ENCODE results near the gene RALGDS. TPM values are rescaled to one million over a fixed set of nuclear protein-coding genes. Genes with fewer than 3 reads are reported as not detected.

The RALGDS gene
- total and polyA plus RNA-seq, 2 donors = 32.0 to 53.9 TPM

DNA sequence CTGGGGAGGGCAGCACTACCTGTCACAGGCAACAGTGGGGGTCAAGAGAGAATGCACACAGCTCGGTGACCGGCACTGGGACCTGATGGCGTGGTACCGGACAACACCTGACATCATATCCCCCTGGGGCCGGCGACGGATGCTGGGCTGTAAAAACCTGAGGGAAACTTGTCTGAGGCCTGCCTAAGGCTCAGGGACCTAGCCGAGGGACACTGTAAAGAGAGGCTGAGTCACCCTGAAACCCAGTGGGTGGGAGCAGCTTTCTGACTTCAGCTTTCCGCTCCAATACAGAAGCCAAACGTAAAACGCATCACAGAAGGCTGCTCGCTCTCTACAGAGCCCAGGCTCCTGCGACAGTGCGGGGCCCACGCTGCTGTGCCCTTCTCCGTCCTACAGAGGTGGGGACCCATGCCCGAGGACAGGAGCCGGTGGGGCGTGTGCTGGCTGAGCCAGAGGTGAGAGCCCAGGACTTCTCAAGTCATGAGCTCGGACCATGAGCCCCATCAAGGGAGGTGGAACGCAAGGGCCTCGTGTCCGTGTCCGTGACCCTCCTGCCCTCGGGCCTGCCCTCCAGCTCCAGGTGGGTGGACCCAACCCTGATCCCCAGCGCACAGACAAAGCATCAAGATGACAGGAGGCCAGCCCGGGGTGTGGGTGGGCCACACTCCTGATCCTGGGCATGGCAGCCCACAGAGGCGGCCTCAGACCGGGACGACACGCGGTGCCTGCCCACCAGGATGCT lies 5.3 kb downstream of the RALGDS start:
- WGBS = 87% methylated on average over 32 of the region's 32 CpGs
- no peak overlapping the region for H3K4me3 ChIP-seq (ENCODE audit: low read depth, low read length)
- no peak for DNase-seq (ENCODE audit: extremely low spot score)
- H3K4me1 ChIP-seq (ENCODE audit: insufficient read depth) = peaks cover 2% of the 10 kb centered on the region
- no peaks in the 10 kb centered on the region for H3K36me3 ChIP-seq (ENCODE audit: insufficient read depth)
- H3K27ac ChIP-seq (ENCODE audit: low read depth) = no peak overlapping the region

DNA sequence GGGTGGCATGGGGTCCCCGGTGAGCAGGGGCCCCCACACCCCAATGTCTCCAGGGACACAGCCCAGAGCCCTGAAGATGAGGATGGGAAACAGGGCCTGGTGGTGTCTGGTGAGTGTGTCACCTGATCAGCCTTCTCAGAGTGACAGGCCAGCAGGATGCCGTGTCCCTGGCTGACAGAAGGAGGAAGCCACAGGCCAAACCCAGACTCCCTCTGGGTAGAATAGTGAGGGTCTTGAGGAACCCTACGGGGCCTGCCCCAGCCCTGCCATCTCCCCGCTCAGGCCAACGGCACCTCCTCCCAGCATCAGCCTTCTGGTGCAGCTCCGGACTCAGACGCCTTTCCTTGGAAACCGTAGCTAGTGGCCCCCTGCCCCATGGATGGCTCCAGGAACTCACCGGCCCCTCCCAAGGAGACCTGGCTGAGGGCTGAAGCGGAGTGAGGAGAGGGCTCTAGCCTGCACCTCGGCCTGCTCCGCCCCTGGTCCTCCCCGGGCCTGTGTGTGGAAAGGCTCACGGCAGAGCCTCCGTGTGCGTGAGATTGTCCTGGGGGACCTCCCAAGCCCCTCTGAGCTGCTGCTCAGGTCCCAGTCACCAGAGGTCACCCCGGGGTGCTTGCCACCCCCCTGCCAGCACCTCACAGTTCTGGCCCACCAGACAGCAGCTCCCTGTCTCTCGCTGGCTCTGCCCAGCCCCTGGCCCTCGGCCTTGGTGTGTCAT lies 6.0 kb downstream of the RALGDS start:
- DNase-seq (ENCODE audit: extremely low spot score) = no peak
- H3K36me3 ChIP-seq (ENCODE audit: insufficient read depth) = no peaks in the 10 kb centered on the region
- no peak overlapping the region for H3K4me3 ChIP-seq (ENCODE audit: low read depth, low read length)
- H3K4me1 ChIP-seq (ENCODE audit: insufficient read depth) = peaks cover 2% of the 10 kb centered on the region
- 88% methylated on average over 19 of the region's 19 CpGs for WGBS
- no peak overlapping the region for H3K27ac ChIP-seq (ENCODE audit: low read depth)

DNA sequence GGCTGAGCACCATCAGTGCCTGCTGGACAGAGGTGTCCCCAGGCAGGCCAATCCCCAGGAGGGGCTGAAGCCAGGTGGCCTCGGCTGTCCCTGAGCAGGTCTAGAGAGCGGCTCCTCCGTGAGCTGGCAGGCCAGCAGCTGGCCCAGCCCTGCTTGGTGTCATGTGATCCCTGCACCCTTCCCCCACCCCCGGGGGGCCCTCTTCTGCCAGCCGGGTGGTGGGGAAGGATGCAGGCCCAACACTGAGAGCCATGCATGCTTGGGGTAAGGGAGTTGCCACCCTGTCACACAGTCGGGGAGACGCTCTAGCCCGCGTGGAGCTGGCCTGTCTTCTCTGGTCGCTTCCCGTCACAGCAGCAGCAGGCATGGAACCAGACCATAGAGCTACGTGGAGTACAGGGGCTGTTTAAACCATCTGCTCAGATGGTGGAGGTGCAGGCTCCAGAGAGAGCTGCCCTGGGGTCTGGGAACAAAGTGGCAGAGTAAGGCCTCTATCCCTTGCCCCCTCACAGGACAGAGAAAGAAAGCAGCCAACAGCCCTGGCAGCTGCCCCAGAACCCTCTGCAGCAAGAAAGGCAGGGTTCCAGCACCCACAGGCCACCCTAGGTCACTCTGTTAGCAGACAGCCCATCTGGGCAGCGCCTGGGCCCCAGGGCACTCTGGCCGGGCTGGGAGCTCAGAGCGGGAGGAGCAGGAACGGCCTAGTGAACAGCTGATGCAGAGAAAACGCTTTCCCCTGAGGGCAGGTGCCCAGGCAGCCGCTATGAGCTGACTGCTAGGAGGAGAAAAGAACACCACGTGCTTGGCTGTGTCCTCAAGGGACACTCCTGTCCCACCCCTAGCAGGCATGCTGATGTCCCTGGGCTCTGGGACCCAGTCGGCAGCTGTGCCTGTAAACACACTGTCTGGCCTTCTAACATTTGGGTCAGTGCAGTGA lies 6.8 kb downstream of the RALGDS start:
- H3K4me1 ChIP-seq (ENCODE audit: insufficient read depth) = peaks cover 2% of the 10 kb centered on the region
- no peak overlapping the region for H3K27ac ChIP-seq (ENCODE audit: low read depth)
- no peak overlapping the region for H3K4me3 ChIP-seq (ENCODE audit: low read depth, low read length)
- 52% methylated on average over 20 of the region's 20 CpGs for WGBS
- no peak for DNase-seq (ENCODE audit: extremely low spot score)
- no peaks in the 10 kb centered on the region for H3K36me3 ChIP-seq (ENCODE audit: insufficient read depth)

DNA sequence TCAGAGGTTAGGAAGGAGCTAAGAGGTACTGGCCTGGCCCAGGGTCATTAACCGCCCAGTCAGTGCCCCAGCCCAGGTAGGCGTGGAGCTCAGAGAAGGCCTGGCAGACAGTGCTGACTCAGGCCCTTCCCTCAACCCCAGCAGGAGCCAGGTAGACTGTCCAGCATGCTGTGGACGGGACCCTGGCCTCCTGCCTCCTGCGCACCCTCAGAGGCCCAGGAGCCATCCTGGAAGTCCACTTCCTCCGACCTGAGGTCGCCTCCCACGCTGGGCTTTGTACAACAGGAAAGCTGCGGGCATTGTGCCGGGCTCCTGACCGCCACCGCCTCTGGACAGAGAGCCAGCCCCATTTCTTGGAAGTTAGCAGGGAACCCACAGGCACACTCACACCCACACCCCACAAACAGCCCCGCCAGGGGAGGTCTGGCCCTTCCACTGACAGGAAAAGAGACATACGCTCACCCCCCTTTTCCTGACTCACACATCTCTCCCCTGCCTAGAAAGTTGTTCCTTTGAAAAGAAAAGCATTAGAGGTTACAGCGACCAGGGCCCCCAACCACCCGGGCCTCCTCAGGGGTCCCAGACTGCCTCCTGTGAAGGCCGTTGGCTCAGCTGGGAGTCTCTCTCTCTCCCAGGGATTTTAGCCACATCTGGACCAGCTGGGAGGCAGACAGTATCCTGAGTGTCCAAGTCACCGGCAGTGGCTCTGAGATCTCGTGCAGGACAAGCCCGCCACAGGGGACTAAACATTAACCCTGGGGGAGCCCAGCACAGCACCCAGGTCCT lies 7.7 kb downstream of the RALGDS start:
- no peak for DNase-seq (ENCODE audit: extremely low spot score)
- Histone ChIP-seq H3K36me3 (ENCODE audit: insufficient read depth) (no peaks in the 10 kb centered on the region), H3K4me3 (ENCODE audit: low read depth, low read length) (no peak overlapping the region), H3K27ac (ENCODE audit: low read depth) (no peak overlapping the region), H3K4me1 (ENCODE audit: insufficient read depth) (peaks cover 2% of the 10 kb centered on the region)
- WGBS = 72% methylated on average over 19 of the region's 19 CpGs

DNA sequence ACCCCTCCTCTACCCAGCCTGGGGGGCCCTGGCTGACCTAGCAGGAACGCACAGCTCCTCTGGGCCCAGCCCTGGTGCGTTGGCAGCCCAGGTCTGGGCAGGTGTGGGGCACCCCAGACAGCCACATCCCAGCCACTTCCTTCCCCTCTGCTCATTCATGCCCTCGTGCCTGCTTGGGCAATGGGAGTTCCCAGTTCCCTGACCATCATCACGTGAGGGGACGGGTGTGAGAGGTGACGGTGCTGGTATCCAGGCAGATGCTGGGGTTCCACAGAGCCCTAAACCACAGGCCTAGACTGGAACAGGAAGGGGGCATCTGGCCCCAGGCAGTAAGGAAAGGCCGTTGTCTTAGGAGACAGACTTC lies 8.4 kb downstream of the RALGDS start:
- Histone ChIP-seq H3K27ac (ENCODE audit: low read depth) (no peak overlapping the region), H3K4me1 (ENCODE audit: insufficient read depth) (peaks cover 2% of the 10 kb centered on the region), H3K36me3 (ENCODE audit: insufficient read depth) (no peaks in the 10 kb centered on the region), H3K4me3 (ENCODE audit: low read depth, low read length) (no peak overlapping the region)
- no peak for DNase-seq (ENCODE audit: extremely low spot score)
- 70% methylated on average over 7 of the region's 7 CpGs for WGBS

DNA sequence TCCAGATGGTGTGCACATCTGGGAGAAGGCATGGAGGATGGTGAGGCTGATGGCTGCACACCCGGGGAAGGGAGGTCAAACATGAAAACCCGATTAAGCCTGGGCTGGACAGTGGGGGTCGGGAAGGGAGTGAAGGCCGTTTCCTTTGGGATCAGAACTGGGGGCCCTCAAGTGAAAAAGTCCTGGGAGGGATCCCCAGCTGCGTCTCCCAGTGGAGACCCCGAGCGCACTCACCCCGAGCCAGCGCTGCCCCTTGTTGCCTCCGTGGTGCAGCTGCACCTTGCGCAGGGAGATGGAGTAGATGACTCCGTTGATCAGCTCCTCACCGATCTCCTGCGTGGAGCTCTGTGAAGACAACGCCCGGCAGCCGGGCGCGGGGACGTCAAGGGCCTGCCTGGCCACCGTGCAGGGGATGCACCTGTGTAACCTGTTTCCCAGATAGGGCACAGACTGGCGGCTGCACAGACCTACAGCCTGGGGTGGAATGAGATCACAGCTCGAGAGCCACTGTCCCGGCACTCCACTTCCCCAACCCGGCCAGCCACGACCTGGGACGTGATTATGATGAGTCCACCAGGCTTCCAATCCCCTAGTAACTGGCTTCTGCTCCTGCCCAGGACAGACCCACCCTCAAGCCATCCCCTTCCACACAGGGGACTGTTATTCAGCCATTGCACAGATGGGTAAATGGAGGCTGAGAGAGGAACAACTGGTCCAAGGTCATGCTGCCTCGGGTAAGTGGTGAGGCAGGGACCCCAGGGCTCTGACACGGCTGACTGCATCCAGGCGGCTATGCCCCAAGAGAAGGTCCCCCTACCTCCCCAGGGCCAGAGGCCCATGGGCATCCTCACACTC lies 9.0 kb downstream of the RALGDS start:
- no peaks in the 10 kb centered on the region for H3K36me3 ChIP-seq (ENCODE audit: insufficient read depth)
- H3K4me3 ChIP-seq (ENCODE audit: low read depth, low read length) = no peak overlapping the region
- no peak overlapping the region for H3K27ac ChIP-seq (ENCODE audit: low read depth)
- DNase-seq (ENCODE audit: extremely low spot score) = no peak
- H3K4me1 ChIP-seq (ENCODE audit: insufficient read depth) = peaks cover 2% of the 10 kb centered on the region
- 92% methylated on average over 30 of the region's 30 CpGs for WGBS

DNA sequence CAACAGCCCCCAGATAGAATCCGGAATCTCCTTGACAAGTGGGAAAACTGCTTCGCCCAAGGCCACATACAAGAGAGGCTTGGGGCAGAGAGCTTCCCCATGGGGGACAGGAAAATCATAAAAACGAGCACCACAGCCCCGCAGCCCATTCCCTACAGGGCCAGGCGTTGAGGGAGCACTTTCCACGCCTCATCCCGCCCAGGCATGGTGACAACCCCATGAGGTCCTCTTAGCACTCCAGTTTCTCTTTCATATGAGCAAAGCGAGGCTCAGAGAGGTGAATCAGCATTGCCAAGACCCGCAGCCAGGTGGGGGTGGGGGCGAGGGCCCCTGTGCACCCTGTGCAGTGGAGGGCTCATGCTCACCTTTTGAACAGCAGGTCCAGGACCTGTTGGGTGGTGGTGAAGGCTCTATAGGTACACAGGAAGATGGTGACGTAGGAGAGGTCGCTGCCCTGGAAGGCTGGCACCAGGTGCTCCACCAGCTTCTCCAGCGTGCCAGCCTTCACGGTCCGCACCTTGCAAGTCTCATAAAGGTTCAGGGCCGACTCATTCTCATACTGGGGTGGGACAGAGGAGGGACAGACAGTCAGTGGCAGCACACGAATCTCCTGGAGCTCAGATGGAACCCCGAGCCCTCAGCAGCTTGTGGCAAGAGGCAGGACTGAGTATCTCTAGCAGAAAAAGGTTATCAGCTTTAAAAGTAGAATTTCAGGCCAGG lies 10.9 kb downstream of the RALGDS start:
- Histone ChIP-seq H3K36me3 (ENCODE audit: insufficient read depth) (peaks cover 6% of the 10 kb centered on the region), H3K4me1 (ENCODE audit: insufficient read depth) (peaks cover 2% of the 10 kb centered on the region), H3K27ac (ENCODE audit: low read depth) (no peak overlapping the region), H3K4me3 (ENCODE audit: low read depth, low read length) (no peak overlapping the region)
- WGBS = 94% methylated on average over 18 of the region's 18 CpGs
- DNase-seq (ENCODE audit: extremely low spot score) = no peak

DNA sequence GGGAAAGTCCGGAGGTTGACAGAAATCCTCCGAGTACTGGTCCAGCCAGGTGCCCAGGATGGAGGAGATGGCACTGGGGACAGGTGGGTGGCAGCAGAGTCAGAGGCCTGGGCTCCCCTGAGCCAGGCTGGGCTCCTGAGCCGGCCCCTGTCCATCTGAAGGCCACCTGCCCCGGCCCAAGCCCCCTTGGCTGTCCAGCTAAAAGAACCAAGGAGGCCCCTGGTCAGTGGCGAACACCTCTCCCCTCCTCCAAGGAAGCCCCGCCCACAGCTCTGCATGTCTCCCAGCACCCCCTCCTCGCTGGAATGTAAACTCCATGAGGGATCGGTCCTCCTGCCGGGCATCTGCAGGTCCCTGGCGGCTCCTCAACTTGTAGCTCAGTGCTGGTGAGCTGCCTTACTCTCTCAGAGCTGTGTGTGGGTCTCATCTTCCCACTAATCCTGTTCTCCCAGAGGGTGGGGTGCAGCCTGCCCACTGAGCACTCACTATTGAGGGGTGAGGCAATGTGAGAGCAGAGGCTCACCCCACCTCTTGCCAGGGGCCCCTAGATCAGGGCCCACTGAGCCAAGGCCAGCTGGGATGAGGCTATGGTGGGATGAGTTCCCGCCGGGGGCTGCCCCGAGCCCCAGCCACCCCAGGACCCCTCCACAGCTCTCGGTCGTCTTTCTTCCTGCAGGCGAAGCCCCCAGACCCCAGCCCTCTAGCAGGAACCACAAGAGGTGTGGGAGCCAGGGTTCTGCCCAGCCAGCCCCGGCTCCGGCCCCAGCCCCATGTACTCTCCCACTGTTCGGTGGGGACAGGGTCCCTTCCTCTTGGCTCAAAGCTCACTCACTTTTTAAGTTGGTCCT lies 12.0 kb downstream of the RALGDS start:
- DNase-seq (ENCODE audit: extremely low spot score) = no peak
- Histone ChIP-seq H3K4me1 (ENCODE audit: insufficient read depth) (peaks cover 2% of the 10 kb centered on the region), H3K4me3 (ENCODE audit: low read depth, low read length) (no peak overlapping the region), H3K36me3 (ENCODE audit: insufficient read depth) (peaks cover 6% of the 10 kb centered on the region), H3K27ac (ENCODE audit: low read depth) (no peak overlapping the region)
- 92% methylated on average over 19 of the region's 19 CpGs for WGBS

DNA sequence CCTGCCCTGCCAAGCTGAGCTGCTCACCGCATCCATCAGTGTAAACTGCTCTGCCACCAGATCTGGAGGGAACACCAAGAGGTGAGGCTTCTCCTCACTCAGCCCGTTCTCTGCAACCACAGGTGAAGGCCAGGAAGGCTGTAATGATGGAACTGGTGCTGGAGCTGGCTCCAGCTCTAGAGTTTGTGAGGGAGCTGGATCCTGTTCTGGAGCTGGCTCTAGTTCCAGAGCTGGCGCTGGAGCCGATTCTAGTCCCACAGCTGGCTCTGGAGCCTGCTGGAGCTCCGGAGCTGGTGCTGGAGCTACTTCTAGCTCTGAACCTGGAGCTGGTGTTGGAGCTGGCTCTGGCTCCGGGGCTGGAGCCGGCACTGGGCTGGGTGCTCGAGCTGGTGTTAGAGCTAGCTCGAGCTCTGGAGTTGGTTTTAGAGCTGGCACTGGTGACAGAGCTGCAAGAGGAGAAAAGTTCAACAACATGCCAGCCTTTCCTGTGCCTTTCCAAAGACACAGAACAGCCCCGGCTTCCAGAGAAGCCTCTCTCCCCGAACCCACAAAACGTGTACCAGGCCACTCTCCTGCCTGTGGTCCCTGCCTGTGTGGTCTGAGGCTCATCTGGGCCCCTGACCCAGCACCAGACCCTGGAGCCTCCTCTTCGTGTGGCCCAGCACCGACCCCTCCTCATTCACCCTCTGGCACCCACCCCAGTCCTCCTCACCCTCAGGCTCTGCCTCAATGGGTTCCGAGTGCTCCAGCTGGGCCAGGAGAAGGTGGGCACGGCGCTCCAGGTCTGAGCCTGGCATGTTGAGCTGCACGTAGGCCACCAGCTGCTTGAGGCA lies 12.9 kb downstream of the RALGDS start:
- Histone ChIP-seq H3K27ac (ENCODE audit: low read depth) (no peak overlapping the region), H3K4me3 (ENCODE audit: low read depth, low read length) (no peak overlapping the region), H3K4me1 (ENCODE audit: insufficient read depth) (no peaks in the 10 kb centered on the region), H3K36me3 (ENCODE audit: insufficient read depth) (peaks cover 6% of the 10 kb centered on the region)
- WGBS = 93% methylated on average over 18 of the region's 18 CpGs
- no peak for DNase-seq (ENCODE audit: extremely low spot score)

DNA sequence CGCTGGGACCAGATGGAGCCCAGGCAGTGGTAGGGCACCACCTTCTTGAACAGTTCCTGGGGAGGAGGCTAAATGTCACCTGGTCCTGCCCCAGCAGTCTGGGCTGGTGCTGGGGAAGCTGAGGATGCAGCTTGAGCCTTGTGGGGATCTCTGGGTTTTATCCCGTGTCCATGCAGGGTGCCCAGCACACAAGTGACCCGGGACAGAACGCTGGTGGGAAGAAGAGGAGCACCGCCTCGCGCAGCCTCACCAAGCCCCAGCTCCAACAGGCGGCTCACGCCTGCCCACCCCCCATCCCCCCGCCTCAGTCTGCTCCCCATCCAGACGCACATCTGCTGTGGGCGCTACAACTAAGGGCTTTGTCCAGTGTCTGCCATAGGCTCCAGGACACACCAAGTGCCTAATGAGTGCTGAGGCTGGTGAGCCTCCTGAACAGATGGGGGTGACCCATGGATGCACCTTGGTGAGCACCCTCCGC lies 13.8 kb downstream of the RALGDS start:
- no peak for DNase-seq (ENCODE audit: extremely low spot score)
- 89% methylated on average over 13 of the region's 13 CpGs for WGBS
- H3K4me3 ChIP-seq (ENCODE audit: low read depth, low read length) = no peak overlapping the region
- H3K4me1 ChIP-seq (ENCODE audit: insufficient read depth) = no peaks in the 10 kb centered on the region
- no peak overlapping the region for H3K27ac ChIP-seq (ENCODE audit: low read depth)
- H3K36me3 ChIP-seq (ENCODE audit: insufficient read depth) = peaks cover 6% of the 10 kb centered on the region

Data from urinary bladder (tissue), 4 donors.